ENCODE measurements around the gene JAKMIP1.

JAKMIP1 gene

DNA sequence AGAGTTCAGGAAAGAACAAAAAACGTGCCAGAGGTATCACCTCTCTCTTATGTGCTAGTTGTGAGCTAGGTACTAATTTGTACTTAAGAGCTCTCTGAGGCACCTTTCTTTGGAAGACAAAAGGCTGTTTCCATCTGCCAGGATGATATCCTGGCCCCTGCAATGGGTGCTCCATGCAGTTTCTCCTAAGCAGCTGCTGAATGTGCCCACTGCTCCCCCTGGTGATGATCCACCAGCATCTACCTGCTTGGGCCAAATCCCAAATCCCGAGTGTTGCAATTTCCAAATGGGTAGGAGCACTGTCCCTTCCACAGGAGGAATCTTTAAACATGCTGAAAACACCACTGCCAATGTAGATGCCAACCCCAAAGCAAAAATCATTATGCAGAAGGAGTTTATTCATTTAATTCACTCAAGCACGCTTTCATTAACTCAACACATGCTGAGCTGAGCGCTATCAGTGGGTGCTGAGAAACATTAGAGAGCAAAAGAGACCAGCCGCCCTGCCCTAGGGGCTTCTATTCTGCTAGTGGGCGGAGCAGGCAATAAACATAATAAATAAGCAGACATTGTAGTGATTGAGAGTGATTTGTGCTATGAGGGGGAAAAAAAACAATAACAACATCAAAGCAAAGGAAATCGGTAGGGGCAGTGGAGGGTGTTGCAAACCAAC lies 112.5 kb downstream of the JAKMIP1 start:
- no peak for DNase-seq

DNA sequence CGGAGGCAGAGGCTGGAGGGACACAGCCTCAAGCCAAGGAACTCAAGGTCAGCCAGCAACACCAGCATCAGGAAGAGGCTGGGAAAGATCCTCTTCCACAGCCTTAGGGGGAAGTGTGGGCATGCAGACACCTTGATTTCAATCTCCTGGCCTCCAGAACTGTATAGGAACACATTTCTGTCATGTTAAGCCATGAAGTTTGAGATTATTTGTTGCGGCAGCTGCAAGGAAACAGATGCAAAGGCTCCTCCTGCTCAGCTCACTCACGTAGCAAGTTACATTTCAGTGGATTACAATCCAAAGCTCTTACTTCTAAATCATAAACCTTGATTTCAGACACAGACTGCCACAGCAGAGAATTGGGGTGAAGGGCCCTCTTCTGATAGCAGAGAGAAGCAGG lies 113.5 kb downstream of the JAKMIP1 start:
- no peak for DNase-seq

DNA sequence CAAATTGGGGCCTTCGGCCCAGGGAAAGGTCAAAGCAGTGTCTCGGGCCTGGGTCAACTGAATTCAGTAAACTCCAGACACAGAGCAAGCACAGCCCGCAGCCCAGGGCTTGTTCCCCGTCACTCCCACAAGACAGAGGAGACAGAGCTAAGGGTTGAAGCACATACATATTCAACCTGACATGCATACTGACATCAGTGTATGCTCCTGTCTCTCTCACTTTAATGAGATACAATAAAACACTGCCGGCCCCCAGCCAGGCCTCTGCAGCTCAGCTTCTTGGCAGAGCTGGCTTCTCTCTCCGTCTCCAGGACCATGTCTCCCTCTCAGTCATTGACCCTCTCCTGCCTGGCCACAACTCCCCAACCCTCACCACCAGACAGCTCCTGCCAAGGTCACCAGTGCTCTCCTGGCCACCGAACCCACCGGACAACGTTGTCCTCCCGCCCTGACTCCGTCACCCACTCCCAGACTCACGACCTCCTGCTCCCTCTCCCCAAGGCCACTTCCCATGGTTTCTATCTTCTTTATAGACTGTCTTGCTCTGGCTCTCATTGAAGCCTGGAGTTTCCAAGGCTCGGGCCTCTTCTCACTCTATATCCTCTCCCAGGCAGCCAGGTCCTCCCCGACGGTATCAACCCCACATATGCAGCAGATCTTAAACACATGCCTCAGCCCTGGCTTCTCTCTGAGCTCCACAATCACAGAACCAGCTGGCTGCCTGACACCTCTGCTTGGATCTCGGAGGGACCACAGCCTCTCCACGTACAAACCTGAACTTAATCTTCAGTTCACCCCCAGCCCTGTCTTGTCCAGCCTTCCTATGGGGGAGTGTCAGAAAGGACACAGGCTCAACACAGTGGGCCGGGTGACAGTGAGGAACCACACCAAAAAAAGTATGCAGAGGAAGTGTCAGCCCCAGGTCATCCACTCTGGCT lies 114.4 kb downstream of the JAKMIP1 start:
- DNase-seq = no peak

DNA sequence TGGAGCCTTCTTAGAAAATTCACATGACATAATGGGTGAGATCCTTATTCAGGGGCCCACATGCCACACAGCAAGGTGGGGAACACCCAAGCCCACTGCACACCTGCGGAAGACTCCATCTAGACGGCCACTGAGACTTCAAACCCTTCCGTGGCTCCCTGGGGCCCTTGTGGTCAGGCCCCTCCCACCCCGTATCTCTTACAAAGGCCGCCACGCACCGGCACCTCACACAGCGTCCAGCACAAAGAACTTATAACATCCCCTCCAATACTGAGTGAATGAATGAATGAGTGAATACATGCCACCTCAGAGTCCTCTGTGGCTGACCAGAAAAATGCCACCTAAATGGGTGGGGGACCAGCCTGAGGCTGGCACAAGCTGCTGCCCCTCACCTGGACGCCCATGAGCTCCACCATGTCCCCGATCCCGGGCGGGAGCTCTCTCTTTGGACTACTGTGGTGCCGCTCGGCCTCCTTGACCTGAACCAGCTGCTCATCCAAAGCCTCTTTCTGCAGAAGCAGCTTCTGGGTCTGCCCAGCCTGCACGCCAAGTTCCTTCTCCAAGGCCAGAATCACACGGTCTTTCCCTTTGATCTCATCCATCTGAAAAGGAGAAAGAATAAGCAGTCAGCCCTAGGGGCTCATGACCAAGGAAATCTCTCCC lies 115.2 kb downstream of the JAKMIP1 start:
- no peak for DNase-seq

DNA sequence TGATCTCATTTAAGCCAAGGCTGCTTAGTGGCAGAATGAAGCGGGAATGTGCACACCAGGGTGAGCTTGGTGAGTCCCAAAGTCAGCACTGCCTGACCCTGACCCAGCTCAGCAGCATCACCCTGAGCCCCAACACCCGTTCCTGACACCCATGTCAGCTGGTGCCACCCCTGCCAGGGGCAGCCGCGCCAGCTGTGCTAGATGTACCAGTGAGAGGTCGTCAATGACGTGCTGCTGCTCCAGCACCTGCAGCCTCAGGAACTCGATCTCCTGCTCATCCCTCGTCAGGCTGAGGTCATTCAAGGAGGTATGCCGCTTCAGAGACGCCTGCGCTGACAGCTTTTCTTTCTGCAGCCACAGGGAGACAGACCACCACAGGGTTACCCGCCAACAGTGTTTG lies 120.4 kb downstream of the JAKMIP1 start:
- no peak for DNase-seq

DNA sequence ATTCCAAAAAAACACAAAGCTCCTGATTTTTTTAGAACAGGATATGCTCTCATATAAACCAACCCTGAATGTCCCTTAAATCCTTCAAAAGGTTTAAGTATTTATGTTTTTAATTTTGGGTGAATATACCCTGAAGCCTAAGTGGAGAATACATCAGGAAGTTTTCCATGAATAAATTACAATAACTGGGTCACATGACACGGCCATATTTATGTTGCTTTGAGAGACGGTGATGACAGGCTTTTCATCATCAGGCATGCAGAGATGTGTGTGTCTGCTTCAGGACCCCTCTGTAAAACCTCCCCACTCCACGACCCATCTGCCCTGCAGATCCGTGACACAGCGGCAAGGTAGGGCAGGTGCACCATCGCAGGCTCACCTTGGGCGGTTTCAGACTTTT lies 121.8 kb downstream of the JAKMIP1 start:
- DNase-seq = no peak

DNA sequence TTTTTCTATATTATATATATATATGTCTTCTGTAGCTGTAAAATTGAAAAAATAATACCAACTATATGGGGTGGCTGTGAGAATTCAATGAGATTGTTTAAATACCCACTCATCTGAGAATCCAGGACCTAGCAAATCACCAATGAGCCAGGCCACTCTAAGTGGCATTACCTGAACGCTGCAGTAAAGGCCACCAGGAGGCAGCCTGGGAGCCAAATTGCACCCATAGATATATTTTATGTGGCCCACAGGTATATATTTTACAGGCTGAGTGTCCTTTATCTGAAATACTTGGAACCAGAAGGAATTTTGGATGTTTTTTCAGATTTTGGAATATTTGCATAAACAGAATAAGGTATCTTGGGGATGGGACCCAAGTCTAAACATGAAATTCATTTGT lies 124.0 kb downstream of the JAKMIP1 start:
- no peak for DNase-seq

DNA sequence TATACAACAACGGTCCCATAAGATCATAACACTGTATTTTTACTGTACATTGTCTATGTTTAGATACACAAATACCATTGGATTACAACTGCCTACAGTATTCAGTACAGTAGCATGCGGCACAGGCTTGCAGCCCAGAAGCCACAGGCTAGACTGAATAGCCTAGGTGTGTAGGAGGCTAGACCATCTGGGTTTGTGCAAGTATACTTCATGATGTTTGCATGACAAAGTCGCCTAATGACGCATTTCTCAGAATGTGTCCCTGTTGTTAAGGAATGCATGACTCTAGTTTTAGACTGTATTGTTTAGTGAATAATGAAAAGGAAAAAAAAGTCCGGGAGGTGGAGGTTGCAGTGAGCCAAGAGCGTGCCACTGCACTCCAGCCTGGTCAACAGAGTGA lies 125.6 kb downstream of the JAKMIP1 start:
- no peak for DNase-seq

DNA sequence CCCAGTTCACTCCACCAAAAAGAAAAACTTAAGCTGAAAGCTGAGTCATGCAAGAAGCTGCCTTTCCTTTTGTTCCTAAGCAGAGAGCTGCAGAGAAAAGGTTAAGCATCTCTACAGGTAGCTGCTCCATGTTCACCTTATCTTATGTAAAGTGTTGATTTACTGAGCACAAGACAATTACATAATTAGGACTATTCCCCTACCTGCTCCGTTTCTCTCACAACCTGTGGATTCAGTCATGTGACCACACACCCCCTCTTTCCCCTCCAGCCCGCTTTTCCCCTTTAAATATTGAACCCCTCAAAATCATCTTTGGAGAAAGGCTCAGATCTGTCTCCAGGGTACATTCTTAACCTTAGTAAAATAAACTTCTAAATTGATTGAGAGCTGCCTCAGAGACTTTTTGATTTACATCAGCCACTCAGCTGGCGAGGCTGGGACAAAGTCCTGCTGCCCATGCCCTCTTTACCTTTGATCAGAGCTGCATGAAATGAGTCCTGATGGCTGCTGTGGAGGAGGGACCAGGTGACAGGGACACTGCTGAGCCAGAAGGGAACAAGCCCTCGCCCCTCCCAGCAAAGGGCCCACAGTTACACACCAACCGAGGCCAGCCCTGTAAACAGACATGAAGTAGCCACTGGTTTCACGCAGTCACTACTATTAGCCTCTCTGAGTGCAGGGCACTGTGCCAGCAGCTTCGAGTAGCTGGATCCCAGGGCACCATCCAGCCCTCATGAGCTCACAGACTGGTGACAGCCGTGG lies 128.2 kb downstream of the JAKMIP1 start:
- no peak for DNase-seq

DNA sequence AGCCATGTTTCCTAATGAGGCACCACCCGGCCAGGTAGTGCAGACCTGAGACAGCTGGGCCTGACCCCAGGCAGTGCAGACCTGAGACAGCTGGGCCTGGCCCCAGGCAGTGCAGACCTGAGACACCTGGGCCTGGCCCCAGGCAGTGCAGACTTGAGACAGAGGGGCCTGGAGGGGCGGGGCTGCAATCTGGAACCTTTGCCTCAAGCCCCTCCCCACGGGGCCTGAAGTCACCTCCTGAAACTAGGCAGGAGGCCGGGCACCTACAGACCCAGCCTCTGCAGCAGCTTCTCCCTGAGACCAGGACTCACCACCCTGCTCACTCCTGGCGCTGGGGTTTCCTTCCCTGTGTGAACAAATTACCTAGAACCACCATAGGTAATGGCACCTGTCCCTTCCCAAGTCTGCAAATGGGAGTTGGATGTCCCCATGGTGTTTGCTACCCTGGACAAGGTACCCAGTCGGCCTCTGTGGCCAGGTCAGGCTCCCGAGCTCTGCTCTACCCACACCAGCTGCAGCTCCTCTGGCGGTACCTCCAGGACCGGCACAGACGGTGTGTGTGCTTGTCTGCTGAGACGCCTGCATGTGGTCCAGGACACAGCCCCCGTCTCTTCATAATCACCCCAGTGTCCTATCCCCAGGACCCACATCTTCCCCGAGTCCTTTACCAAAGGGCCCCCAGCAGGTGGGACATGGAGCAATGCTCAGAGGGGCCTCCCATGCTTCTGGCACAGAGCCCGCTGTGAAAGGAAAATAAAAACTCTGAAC lies 129.0 kb downstream of the JAKMIP1 start:
- no peak for DNase-seq

DNA sequence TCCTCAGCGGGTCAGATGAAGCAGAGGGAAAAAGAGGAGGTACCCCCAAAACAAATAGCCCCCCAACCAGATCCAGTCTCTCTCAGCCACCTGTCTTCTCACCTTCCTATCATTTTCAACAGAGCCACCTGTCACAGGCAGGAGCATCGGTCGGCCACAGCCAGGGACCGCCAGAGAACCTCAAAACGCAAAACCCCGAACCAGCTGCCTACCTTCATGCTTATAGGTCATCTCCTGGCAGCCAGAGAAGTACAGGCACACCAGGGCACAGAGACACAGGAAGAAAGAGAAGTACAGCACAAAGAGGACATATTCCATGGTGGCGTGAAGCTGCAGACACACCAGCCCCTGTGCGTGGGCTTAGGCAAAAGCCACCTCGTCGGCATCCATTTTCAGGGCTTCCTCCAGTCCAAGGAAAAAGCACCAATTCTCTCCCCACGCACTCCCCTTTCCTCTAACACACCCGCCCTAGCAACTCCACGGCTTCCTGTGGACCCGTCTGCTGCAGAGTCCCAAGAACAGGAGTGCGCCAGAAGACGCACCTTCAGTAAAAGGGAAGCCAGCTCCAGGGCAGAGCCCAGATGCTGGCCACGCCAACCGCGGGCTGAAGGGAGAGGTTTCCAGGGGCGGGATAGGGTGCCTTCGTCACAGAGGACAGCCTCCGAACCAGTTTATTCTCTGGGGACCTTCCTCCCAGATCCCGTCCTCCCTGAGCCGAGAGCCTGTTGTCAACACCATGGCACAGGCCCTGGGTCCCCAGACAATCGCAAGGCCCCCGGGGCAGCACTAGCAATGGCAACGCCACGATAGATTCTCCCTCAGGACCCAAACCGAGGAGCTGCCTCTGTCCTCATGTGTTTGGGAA lies 130.3 kb downstream of the JAKMIP1 start:
- DNase-seq = no peak

DNA sequence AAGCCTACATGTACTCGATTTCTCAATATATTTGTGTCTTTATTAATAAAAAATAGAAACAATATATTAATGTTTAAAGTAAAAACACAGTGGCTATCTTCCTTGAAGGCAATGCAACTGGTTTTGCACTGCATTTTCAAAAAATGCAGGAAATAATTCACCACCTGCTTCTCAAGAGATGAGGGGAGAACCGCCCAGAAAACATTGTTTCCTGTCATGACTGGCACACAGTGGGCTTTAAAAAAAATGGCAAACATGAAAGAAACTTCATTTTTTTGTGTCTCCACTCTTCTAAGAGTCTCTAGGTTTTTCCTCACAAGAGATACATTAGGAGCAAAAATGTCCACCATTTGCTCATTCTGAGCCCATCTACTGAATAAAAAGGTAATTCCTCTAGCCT lies 131.4 kb downstream of the JAKMIP1 start:
- DNase-seq = no peak

DNA sequence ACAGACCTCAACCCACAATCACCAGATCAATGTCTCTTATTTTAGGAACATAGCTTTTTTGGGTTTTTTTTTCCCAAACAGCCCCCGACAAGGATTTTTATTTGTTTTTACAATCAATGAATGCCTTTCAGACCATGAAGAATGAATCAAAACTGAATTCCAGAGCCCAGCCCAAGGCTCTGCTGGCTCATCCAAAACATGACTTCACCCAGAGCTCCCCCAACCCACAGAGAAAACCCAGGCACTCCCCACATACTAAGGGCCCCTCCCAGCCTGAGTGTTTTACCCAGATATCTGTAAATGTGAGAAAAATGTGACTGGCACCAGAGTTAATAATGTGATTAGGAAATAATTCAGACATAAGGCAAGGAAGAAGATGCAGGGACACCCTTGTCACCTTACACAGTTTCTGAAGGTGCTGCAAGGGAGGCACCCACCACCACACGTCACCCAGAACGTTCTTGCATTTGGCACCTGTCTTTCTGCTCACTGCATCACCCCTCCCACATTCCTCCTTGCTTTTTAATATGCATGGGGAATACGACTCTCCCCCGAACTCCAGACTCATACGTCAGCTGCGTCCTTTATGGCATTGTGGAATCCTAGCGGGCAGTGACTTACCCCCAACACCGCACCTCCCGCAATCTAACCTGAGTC lies 134.3 kb downstream of the JAKMIP1 start:
- DNase-seq = no peak

DNA sequence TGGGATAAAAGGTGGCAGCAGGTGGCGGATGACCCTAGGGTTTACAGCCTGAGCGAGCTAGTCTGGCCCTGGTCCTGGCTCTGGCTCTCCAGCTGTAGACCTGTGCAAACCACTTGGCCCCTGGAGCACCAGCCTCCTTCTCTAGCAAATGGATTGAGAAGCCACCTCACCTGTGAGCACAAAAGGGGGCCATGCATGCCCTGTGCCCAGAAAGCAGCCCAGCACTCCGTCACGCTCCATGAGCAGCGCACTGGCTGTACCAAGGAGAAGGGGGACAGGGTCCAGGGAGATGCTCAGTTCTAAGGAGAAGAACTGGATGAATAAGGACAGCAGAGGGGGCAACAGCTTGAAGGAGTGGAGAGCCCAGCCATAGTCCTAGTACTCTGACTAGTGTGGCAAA lies 135.2 kb downstream of the JAKMIP1 start:
- DNase-seq = no peak

DNA sequence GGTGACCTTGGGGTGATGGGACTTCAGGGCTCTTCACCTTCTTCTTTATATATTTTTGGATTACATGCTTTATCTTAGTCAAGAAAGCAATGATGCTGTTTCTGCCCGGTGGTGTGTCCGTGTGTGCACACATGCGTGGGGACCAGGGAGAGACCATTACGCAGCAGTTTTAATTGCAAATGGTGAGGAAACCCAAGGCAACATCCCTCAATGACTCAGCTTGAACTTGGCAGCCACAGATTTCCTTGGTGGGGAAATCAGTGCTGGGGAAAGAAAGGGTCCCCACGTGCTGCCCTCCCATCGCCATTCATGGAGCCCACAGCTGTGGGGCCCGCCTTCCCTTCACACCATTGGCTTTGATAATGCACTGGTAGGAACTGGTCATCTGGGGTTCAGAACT lies 136.0 kb downstream of the JAKMIP1 start:
- DNase-seq = no peak

DNA sequence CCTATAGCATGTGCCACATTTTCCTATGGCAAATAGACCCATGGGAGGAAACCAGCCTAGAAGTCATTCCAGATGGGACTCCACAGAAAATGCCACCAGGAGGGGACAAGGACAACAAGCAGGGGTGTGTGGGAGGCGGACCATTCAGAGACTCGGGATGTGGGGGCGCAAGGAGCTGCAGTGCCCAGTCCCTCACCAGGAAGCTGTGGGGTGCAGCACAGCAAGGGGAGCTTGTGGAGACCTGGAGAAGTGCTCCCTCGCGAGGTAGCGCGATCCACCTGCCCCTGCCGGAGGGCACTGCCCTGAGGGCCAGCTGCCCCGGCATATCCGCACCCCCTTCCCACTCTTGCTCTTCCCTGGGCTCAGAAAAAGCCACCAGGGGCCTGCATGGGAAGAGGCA lies 136.7 kb downstream of the JAKMIP1 start:
- no peak for DNase-seq

DNA sequence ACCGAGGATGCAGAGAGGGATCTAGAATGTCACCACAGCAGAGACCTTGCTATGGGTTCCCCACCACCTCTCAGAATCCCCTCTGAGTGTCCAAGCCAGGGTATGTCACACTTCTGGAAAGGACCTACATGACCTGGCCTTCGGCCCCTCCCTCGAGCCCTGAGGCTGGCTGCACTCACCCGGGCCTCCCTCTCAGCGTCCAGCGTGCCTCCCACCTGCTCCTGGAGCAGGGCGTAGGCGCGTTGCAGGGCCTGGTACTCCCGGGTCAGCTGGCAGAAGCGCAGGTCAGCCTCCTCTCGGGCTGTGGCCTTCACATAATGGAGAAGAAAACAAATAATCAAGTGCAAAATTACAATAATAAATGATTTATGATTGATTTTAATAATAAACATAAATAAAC lies 138.2 kb downstream of the JAKMIP1 start:
- no peak for DNase-seq

DNA sequence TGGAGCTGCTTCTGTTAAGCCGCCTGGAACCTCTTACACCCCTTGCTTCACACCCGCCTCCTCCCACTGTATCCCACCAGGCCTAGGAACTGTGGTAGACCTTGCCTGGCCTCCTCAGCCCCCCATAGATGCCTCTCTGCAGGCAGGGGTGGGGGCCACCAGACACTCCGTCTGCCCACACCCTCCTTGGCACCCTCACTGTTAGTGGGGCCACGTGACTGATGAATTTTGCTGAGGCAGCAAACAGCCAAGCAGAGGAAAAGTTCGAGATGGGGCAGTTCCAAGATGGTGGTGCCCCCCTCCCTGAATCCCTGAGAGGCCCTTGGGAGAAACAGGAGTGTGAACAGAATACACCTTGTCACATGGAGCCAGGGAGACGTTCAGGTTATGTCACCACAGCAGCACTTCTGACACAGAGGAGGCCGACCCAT lies 141.0 kb downstream of the JAKMIP1 start:
- DNase-seq = no peak

DNA sequence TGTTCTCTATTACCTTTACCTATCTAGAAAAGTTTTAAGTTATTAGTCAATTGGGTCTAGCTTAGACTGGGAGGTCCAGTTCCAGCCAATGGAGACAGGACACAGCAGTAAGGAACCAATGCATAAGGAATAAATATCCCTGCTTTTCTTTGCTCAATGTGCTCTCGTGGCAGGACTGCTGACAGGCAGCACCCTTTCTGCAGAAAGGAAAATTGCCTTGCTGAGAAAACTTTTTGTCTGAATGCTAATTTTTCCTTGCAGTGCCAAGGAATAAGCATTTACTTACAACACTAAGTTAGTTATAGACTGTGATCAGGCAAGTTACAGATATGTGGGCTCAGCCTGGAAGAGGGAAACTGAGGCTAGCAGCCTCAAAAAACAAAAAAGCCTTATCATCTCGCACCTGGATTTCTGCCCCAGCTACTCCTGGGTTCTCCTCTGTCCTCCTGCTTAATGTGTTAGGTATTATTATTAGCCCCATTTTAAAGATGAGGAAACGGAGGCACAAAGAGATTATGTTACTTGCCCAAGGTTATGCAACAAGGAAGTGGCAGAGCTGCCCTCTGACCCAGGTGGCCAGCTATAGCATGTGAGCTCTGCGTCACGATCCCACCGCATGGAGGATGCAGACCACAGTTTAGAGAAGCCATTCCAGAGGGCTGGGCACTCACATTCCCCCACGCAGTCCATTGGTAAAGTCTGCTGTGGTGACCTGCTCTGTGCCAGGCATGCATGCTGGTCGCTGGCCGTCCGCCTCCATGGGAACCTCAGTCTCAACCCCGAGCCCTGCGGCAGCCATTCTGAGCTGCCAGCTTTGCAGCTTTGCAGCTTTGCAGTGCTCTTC lies 141.6 kb downstream of the JAKMIP1 start:
- DNase-seq = no peak

Measured in activated T-cell treated with anti-CD3 and anti-CD28 coated beads, Interleukin-2, amount 50 U/mL, for 48 hours (primary cell).